SU-DHL-6 (cell line): Measurements from ENCODE around the gene COL16A1.

ENCODE experiments used
- CTCF ChIP-seq: fragments of 200-600 bp; sonication (generic); IDR thresholded peaks from one replicate; pipeline ENCODE4 v1.5.1; 2017; ENCODE audit warnings: antibody characterized with exemption, mild to moderate bottlenecking, low read length, moderate library complexity; ENCODE audit not compliant: insufficient read depth, poor library complexity, severe bottlenecking
- EZH2phosphoT487 ChIP-seq: fragments of 200-600 bp; sonication (generic), shearing (Covaris generic); conservative IDR thresholded peaks from 2 replicates; pipeline ENCODE4 v1.6.1; 2018; ENCODE audit warnings: mild to moderate bottlenecking, antibody characterized with exemption, low read length, moderate library complexity, mixed read lengths

- TF ChIP-seq CTCF, result no peak
- TF ChIP-seq EZH2phosphoT487, result no peak
Measured at GRCh38 chr1:31644560-31645273, 59.1 kb downstream of the COL16A1 start, which contains the start of gene PEF1.
